Thoracic aorta (tissue), 2 donors: ENCODE data around the gene AKR1E2. TPM values are rescaled to one million over a fixed set of nuclear protein-coding genes. Genes with fewer than 3 reads are reported as not detected.

Source experiments
- ATAC-seq: fragments of 150-250 bp; one replicate; pipeline ENCODE4 v1.8.0; 2017; ENCODE audit warnings: low read depth; ENCODE audit not compliant: insufficient number of reproducible peaks, low FRiP score
- DNase-seq: peaks from one replicate; pipeline ENCODE4 v3.0.0-alpha.2; 2020; ENCODE audit warnings: low spot score
- H3K27ac ChIP-seq, 2 donors: fragments of 200-600 bp; sonication (generic); 1 replicate in 1 of 2; 2 replicates in 1 of 2; pipeline ENCODE4 v1.5.1; 2016; ENCODE audit warnings: mild to moderate bottlenecking in 2 of 2, moderate library complexity in 2 of 2
- H3K27me3 ChIP-seq: fragments of 200-600 bp; sonication (generic); replicated peaks from 2 replicates; pipeline ENCODE4 v1.6.0; 2016; ENCODE audit warnings: mild to moderate bottlenecking; ENCODE audit not compliant: insufficient read depth
- H3K36me3 ChIP-seq: fragments of 200-600 bp; sonication (generic); one replicate; pipeline ENCODE4 v1.5.1; 2016
- H3K4me1 ChIP-seq, 2 donors: fragments of 200-600 bp; sonication (generic); 1 replicate in 1 of 2; 2 replicates in 1 of 2; pipeline versions ENCODE4 v1.5.1 to v1.6.0; 2016; ENCODE audit warnings: low read depth in 2 of 2, mild to moderate bottlenecking in 1 of 2; ENCODE audit not compliant: control insufficient read depth in 1 of 2
- H3K4me3 ChIP-seq: fragments of 200-600 bp; sonication (generic); 2 replicates; pipeline ENCODE4 v1.5.1; 2016; ENCODE audit warnings: mild to moderate bottlenecking
- H3K9me3 ChIP-seq: fragments of 200-600 bp; sonication (generic); 2 replicates; pipeline ENCODE4 v1.5.1; 2016
- CTCF ChIP-seq: fragments of 200-600 bp; sonication (generic); IDR thresholded peaks from one replicate; pipeline ENCODE4 v1.5.1; 2019; ENCODE audit warnings: antibody characterized with exemption
- total RNA-seq, 2 donors: library from RNA; depleted of rRNA; stranded (reverse); fragments of >200 nt; gene quantifications; one replicate each; pipeline versions ENCODE4 v1.1.0 to v1.2.3, GENCODE V29; 2016

AKR1E2 gene
- total RNA-seq, 2 donors from 2014 or later: 11.1 to 17.6 TPM

- no peak overlapping the region for H3K27ac ChIP-seq
- no peaks in the 10 kb centered on the region for H3K9me3 ChIP-seq
- no peaks in the 10 kb centered on the region for H3K27me3 ChIP-seq
- DNase-seq: no peak
- no peaks in the 10 kb centered on the region for H3K36me3 ChIP-seq
- no peak for ATAC-seq
- H3K4me3 ChIP-seq: no peak overlapping the region
- H3K4me1 ChIP-seq: no peaks in the 10 kb centered on the region
- TF ChIP-seq CTCF: no peak
Measured at GRCh38 chr10:4792381-4792780, 33.6 kb upstream of the AKR1E2 start.

GRCh38 chr10:4801405-4801804 is 24.6 kb upstream of the AKR1E2 start:
- H3K27ac ChIP-seq: no peak overlapping the region
- no peaks in the 10 kb centered on the region for H3K27me3 ChIP-seq
- H3K4me3 ChIP-seq: no peak overlapping the region
- no peak for ATAC-seq
- no peak for TF ChIP-seq CTCF
- DNase-seq: no peak
- no peaks in the 10 kb centered on the region for H3K36me3 ChIP-seq
- H3K9me3 ChIP-seq: no peaks in the 10 kb centered on the region
- H3K4me1 ChIP-seq: no peaks in the 10 kb centered on the region

GRCh38 chr10:4802711-4803487 is 23.1 kb upstream of the AKR1E2 start:
- DNase-seq: no peak
- H3K36me3 ChIP-seq: no peaks in the 10 kb centered on the region
- no peaks in the 10 kb centered on the region for H3K4me1 ChIP-seq
- no peak for ATAC-seq
- no peaks in the 10 kb centered on the region for H3K27me3 ChIP-seq
- TF ChIP-seq CTCF: no peak
- no peaks in the 10 kb centered on the region for H3K9me3 ChIP-seq
- H3K4me3 ChIP-seq: no peak overlapping the region
- no peak overlapping the region for H3K27ac ChIP-seq

GRCh38 chr10:4803822-4804221 is 22.2 kb upstream of the AKR1E2 start:
- Histone ChIP-seq H3K27me3 (no peaks in the 10 kb centered on the region), H3K36me3 (no peaks in the 10 kb centered on the region), H3K4me3 (no peak overlapping the region), H3K27ac (no peak overlapping the region), H3K9me3 (no peaks in the 10 kb centered on the region), H3K4me1 (no peaks in the 10 kb centered on the region)
- no peak for TF ChIP-seq CTCF
- DNase-seq (no peak), ATAC-seq (no peak)

GRCh38 chr10:4804465-4804864 is 21.5 kb upstream of the AKR1E2 start:
- H3K27ac ChIP-seq: no peak overlapping the region
- no peaks in the 10 kb centered on the region for H3K36me3 ChIP-seq
- no peaks in the 10 kb centered on the region for H3K27me3 ChIP-seq
- TF ChIP-seq CTCF: no peak
- DNase-seq: no peak
- no peak for ATAC-seq
- H3K9me3 ChIP-seq: no peaks in the 10 kb centered on the region
- no peaks in the 10 kb centered on the region for H3K4me1 ChIP-seq
- H3K4me3 ChIP-seq: no peak overlapping the region
